Fibroblast of lung (primary cell): ENCODE data around the gene ADCK2. TPM values are rescaled to one million over a fixed set of nuclear protein-coding genes. Genes with fewer than 3 reads are reported as not detected.

Source experiments
- DNase-seq, 2 donors: peaks; one replicate each; pipeline versions ENCODE4 v3.0.0 to v3.0.0-alpha.2; 2010; ENCODE audit warnings: low read depth in 2 of 2
- H2AFZ ChIP-seq: 2 replicates; pipeline ENCODE4 v1.5.1; 2012; ENCODE audit warnings: low read length, control low read depth, inconsistent platforms
- H3K27ac ChIP-seq: 2 replicates; pipeline ENCODE4 v1.5.1; 2011; ENCODE audit warnings: low read length, control low read depth; ENCODE audit not compliant: insufficient read depth
- H3K27me3 ChIP-seq: 2 replicates; pipeline ENCODE4 v1.5.1; 2011; ENCODE audit warnings: mild to moderate bottlenecking, low read length; ENCODE audit not compliant: control insufficient read depth, insufficient read depth
- H3K36me3 ChIP-seq: 2 replicates; pipeline ENCODE4 v1.5.1; 2011; ENCODE audit warnings: low read length; ENCODE audit not compliant: control insufficient read depth, insufficient read depth
- H3K4me1 ChIP-seq: 2 replicates; pipeline ENCODE4 v1.5.1; 2011; ENCODE audit warnings: low read length; ENCODE audit not compliant: control insufficient read depth, insufficient read depth; ENCODE audit errors: extremely low read depth
- H3K4me2 ChIP-seq: 2 replicates; pipeline ENCODE4 v1.5.1; 2011; ENCODE audit warnings: low read length, control low read depth; ENCODE audit not compliant: insufficient read depth; ENCODE audit errors: extremely low read depth
- H3K4me3 ChIP-seq, 4 experiments: fragments of 200-600 bp in 1 of 4; sonication (generic) in 1 of 4; replicated peaks in 1 of 4; 2 replicates each; pipeline ENCODE4 v1.5.1; 2011 to 2016; ENCODE audit warnings: low read length in 4 of 4, low read depth in 3 of 4, mild to moderate bottlenecking in 3 of 4, control low read depth in 2 of 4, inconsistent platforms in 1 of 4, mixed read lengths in 1 of 4; ENCODE audit not compliant: insufficient read depth in 1 of 4; ENCODE audit errors: control extremely low read depth in 1 of 4
- H3K79me2 ChIP-seq: 2 replicates; pipeline ENCODE4 v1.5.1; 2012; ENCODE audit warnings: mild to moderate bottlenecking, low read length, inconsistent platforms; ENCODE audit not compliant: control insufficient read depth, insufficient read depth
- H3K9ac ChIP-seq: 2 replicates; pipeline ENCODE4 v1.5.1; 2011; ENCODE audit warnings: mild to moderate bottlenecking, low read length, control low read depth; ENCODE audit not compliant: insufficient read depth
- H3K9me3 ChIP-seq: 2 replicates; pipeline ENCODE4 v1.5.1; 2012; ENCODE audit warnings: low read depth, low read length; ENCODE audit not compliant: control insufficient read depth, insufficient read depth
- H4K20me1 ChIP-seq: 2 replicates; pipeline ENCODE4 v1.5.1; 2011; ENCODE audit warnings: low read length; ENCODE audit not compliant: control insufficient read depth, insufficient read depth; ENCODE audit errors: extremely low read depth
- EZH2 ChIP-seq: IDR thresholded peaks from 2 replicates; pipeline ENCODE4 v1.5.1; 2012; ENCODE audit warnings: low read length, control low read depth, mild to moderate bottlenecking; ENCODE audit errors: missing control alignments
- polyA plus RNA-seq, 2 donors: library from polyadenylated mRNA; depleted of rRNA in 1 of 2; stranded (reverse) in 1 of 2; unstranded in 1 of 2; fragments of >200 nt; gene quantifications; 2 replicates each; pipeline ENCODE4 v1.2.1, GENCODE V29; 2011 to 2012; ENCODE audit warnings: missing spikeins in 1 of 2
- total RNA-seq: library from RNA; depleted of rRNA; stranded (reverse); fragments of >200 nt; gene quantifications from 2 replicates; pipeline ENCODE4 v1.2.1, GENCODE V29; 2014
- TF ChIP-seq, protein P1 (sequence below), 2 donors: IDR thresholded peaks in 1 of 2; conservative IDR thresholded peaks in 1 of 2; 1 replicate in 1 of 2; 2 replicates in 1 of 2; pipeline ENCODE4 v1.5.1; 2011 to 2012; ENCODE audit warnings: low read length in 2 of 2, control low read depth in 1 of 2, inconsistent platforms in 1 of 2, low read depth in 1 of 2, mild to moderate bottlenecking in 1 of 2

Gene ADCK2
- total and polyA plus RNA-seq, 2 donors (not counting 1 experiment from before 2014, with no cell fraction given), result 7.1 to 37.5 TPM

GRCh38 chr7:140686921-140687320, 14.2 kb downstream of the ADCK2 start:
- TF ChIP-seq, protein P1, sequence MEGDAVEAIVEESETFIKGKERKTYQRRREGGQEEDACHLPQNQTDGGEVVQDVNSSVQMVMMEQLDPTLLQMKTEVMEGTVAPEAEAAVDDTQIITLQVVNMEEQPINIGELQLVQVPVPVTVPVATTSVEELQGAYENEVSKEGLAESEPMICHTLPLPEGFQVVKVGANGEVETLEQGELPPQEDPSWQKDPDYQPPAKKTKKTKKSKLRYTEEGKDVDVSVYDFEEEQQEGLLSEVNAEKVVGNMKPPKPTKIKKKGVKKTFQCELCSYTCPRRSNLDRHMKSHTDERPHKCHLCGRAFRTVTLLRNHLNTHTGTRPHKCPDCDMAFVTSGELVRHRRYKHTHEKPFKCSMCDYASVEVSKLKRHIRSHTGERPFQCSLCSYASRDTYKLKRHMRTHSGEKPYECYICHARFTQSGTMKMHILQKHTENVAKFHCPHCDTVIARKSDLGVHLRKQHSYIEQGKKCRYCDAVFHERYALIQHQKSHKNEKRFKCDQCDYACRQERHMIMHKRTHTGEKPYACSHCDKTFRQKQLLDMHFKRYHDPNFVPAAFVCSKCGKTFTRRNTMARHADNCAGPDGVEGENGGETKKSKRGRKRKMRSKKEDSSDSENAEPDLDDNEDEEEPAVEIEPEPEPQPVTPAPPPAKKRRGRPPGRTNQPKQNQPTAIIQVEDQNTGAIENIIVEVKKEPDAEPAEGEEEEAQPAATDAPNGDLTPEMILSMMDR (conservative IDR thresholded peaks at IDR 0.05 in 1 of 2, IDR thresholded peaks at IDR 0.05 in 1 of 2; ENCODE audit: low read depth in 1 of 2, low read length in 2 of 2), result no peak
- TF ChIP-seq EZH2, result no peak
- Histone ChIP-seq H2AFZ (no peak overlapping the region), H3K9ac (no peak overlapping the region), H3K36me3 (no peaks in the 10 kb centered on the region), H4K20me1 (no peaks in the 10 kb centered on the region), H3K27me3 (no peaks in the 10 kb centered on the region), H3K27ac (no peak overlapping the region), H3K4me1 (no peaks in the 10 kb centered on the region), H3K4me2 (no peak overlapping the region), H3K9me3 (no peaks in the 10 kb centered on the region), H3K79me2 (no peaks in the 10 kb centered on the region), H3K4me3 (no peak overlapping the region)
- DNase-seq, result no peak

DNA sequence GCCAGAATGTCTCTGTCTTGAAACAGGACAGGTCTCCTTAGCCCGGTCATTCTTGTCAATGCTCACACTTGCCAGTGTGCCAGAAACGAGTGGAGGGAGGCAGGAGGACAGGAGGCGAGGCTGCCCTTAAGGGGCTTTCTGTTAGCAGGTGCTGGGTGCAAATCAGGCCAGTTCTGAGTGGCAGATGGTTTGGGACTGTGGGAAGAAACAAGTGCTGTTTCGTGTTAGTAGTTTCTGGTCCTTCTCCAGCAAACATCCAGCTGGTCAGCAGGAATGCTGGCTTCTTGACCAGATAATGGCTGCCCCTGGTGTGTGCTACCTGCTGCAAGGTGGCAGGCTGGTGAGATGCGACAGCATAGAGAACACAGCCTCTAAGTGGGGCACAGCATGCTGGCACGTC, 15.6 kb downstream of the ADCK2 start:
- Histone ChIP-seq H3K27ac (no peak overlapping the region), H3K36me3 (no peaks in the 10 kb centered on the region), H3K4me2 (no peak overlapping the region), H3K4me1 (no peaks in the 10 kb centered on the region), H3K9me3 (no peaks in the 10 kb centered on the region), H3K9ac (no peak overlapping the region), H2AFZ (no peak overlapping the region), H3K79me2 (no peaks in the 10 kb centered on the region), H3K4me3 (no peak overlapping the region), H3K27me3 (no peaks in the 10 kb centered on the region), H4K20me1 (no peaks in the 10 kb centered on the region)
- DNase-seq, result no peak
- TF ChIP-seq, protein P1 (conservative IDR thresholded peaks at IDR 0.05 in 1 of 2, IDR thresholded peaks at IDR 0.05 in 1 of 2; ENCODE audit: low read depth in 1 of 2, low read length in 2 of 2), result no peak
- no peak for TF ChIP-seq EZH2

DNA sequence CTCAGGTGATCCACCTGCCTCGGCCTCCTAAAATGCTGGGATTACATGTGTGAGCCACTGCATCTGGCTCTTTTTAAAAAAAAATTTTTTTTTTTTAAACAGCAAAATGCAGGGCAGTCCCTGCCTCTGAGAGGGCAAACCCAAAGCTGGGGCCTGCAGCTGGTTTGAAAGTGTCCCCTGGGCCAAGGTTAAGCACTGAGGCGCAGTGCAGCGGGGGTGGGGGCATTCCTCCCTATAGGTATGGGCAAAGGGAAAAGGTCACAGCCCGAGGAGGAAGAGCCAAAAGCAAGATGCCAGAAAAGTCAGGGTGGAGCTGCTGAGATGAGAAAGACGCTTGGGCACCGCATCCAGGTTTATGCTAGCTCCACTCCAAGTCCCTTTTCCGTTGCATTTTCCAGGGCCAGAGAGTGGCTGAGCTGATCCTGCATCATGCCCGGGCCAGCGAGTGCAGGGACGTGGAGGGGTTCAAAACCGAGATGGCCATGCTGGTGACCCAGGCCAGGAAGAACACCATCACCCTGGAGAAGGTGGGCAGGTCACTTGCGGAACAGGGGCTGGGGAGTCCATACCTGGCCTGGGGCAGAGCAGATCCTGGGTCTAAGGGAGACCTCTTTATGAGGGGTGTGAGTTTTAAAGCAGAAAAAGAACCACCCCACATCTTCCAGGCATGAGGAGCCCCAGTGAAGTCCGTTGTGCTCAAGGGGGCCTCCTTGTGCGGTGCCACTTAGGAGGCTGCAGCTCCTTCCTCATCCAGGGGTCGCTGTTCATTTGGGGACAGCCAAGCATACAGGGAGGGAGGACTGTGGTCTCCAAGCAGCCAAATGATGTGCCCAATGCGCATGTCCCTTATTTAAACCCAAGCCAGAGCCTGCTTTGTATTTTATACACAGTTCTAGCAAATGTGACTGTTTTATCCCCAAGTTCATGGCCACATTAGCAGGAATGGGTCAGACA, 16.7 kb downstream of the ADCK2 start:
- no peaks in the 10 kb centered on the region for H3K79me2 ChIP-seq
- H2AFZ ChIP-seq, result no peak overlapping the region
- H3K36me3 ChIP-seq, result no peaks in the 10 kb centered on the region
- H3K27me3 ChIP-seq, result no peaks in the 10 kb centered on the region
- no peak overlapping the region for H3K4me2 ChIP-seq
- H3K9ac ChIP-seq, result no peak overlapping the region
- no peaks in the 10 kb centered on the region for H3K4me1 ChIP-seq
- H3K27ac ChIP-seq, result no peak overlapping the region
- H4K20me1 ChIP-seq, result no peaks in the 10 kb centered on the region
- H3K9me3 ChIP-seq, result no peaks in the 10 kb centered on the region
- DNase-seq, result no peak
- TF ChIP-seq, protein P1 (conservative IDR thresholded peaks at IDR 0.05 in 1 of 2, IDR thresholded peaks at IDR 0.05 in 1 of 2; ENCODE audit: low read depth in 1 of 2, low read length in 2 of 2), result no peak
- TF ChIP-seq EZH2, result no peak
- H3K4me3 ChIP-seq, result no peak overlapping the region
